Measurements from ENCODE around the gene GDPGP1. TPM values are rescaled to one million over a fixed set of nuclear protein-coding genes. Genes with fewer than 3 reads are reported as not detected.
"Not testable (repeated sequence)": the region's sequence is repeated elsewhere in the genome, so short reads cannot be mapped to it uniquely, and the experiment has no call there.

GDPGP1 gene
- total and polyA plus RNA-seq, 8 donors, result 3.4 to 8.6 (median 4.0) TPM

GRCh38 chr15:90286678-90287077 lies 52.7 kb downstream of the GDPGP1 start:
- H3K9me3 ChIP-seq, result no peaks in the 10 kb centered on the region
- DNase-seq, result no peak
- no peaks in the 10 kb centered on the region for H3K4me1 ChIP-seq
- ATAC-seq, result peak; percentile 54
- peak in 1 of 2 donors; percentile 15 for TF ChIP-seq CTCF (IDR thresholded peaks at IDR 0.05)
- H3K27me3 ChIP-seq, result no peaks in the 10 kb centered on the region
- H3K36me3 ChIP-seq, result no peaks in the 10 kb centered on the region
- H3K4me3 ChIP-seq, result no peak overlapping the region
- H3K27ac ChIP-seq, result no peak overlapping the region
- intact Hi-C loops (cut with DNase I), result no loop called here

- no peaks in the 10 kb centered on the region for H3K9me3 ChIP-seq
- ATAC-seq (no peak), DNase-seq (no peak)
- no peak overlapping the region for H3K4me3 ChIP-seq
- H3K4me1 ChIP-seq, result no peaks in the 10 kb centered on the region
- intact Hi-C loops (cut with DNase I), result no loop called here
- no peaks in the 10 kb centered on the region for H3K27me3 ChIP-seq
- H3K36me3 ChIP-seq, result no peaks in the 10 kb centered on the region
- TF ChIP-seq CTCF (IDR thresholded peaks at IDR 0.05), result peak in 1 of 2 donors; percentile 7
- H3K27ac ChIP-seq, result no peak overlapping the region
Observed at GRCh38 chr15:90287101-90287500, 53.1 kb downstream of the GDPGP1 start.

- Histone ChIP-seq H3K4me1 (peaks cover 0 to under 1% of the 10 kb centered on the region in 2 donors), H3K9me3 (no peaks in the 10 kb centered on the region), H3K27ac (no peak overlapping the region), H3K4me3 (no peak overlapping the region), H3K36me3 (no peaks in the 10 kb centered on the region), H3K27me3 (no peaks in the 10 kb centered on the region)
- ATAC-seq (no peak), DNase-seq (no peak)
- intact Hi-C loops (cut with DNase I), result no loop called here
- no peak for TF ChIP-seq CTCF (IDR thresholded peaks at IDR 0.05)
Observed at GRCh38 chr15:90287946-90288345, 53.9 kb downstream of the GDPGP1 start.

- ATAC-seq, result peak; percentile 44
- H3K36me3 ChIP-seq, result no peaks in the 10 kb centered on the region
- no peaks in the 10 kb centered on the region for H3K9me3 ChIP-seq
- H3K4me3 ChIP-seq, result no peak overlapping the region
- no peak for DNase-seq
- H3K27ac ChIP-seq, result no peak overlapping the region
- no peaks in the 10 kb centered on the region for H3K27me3 ChIP-seq
- no peak for TF ChIP-seq CTCF (IDR thresholded peaks at IDR 0.05)
- intact Hi-C loops (cut with DNase I), result no loop called here
- H3K4me1 ChIP-seq, result peaks cover 0 to 9% of the 10 kb centered on the region in 2 donors
Observed at GRCh38 chr15:90291679-90292356, 57.8 kb downstream of the GDPGP1 start.

- peak; percentile 99 for ATAC-seq
- H3K9me3 ChIP-seq; H3K4me1 ChIP-seq; intact Hi-C loops (cut with DNase I); H3K36me3 ChIP-seq; H3K27ac ChIP-seq; H3K4me3 ChIP-seq; H3K27me3 ChIP-seq: not testable (repeated sequence)
- peak; percentile 80 for TF ChIP-seq CTCF (IDR thresholded peaks at IDR 0.05)
- DNase-seq, result peak; percentile 40 to 91 (median 82)
Observed at GRCh38 chr15:90293040-90293810, 59.2 kb downstream of the GDPGP1 start.

Data from left lung (tissue), 10 donors.